HepG2 (cell line): ENCODE measurements around the gene ARHGAP5. TPM values are rescaled to one million over a fixed set of nuclear protein-coding genes. Genes with fewer than 3 reads are reported as not detected.

Experiments used
- ATAC-seq: fragments of 200-7000 bp; cut with Tn5 transposase; 3 replicates; pipeline ENCODE4 v1.9.1; 2020; ENCODE audit warnings: mild to moderate bottlenecking, moderate library complexity
- BruUV-seq: library from RNA; stranded (reverse); fragments of 400-500 nt; replicated peaks from 2 replicates; lab custom pipeline; 2021; lab: Mats Ljungman, UMichigan
- CTCF ChIA-PET: fragments of 300-600 bp; formaldehyde crosslinking; extraction: SDS; loops from one replicate; lab custom pipeline; 2021; ENCODE audit warnings: low total read pairs, inconsistent platforms, low intra/inter-chr PET ratio; lab: Yijun Ruan, JAX
- POLR2A ChIA-PET: fragments of 350-600 bp; sonication (Branson Sonifier 250); formaldehyde crosslinking; loops from one replicate; lab custom pipeline; 2020; ENCODE audit warnings: antibody characterized with exemption, inconsistent platforms; lab: Yijun Ruan, JAX
- DNase-seq: peaks from one replicate; pipeline ENCODE4 v3.0.0-alpha.2; 2015; ENCODE audit warnings: low spot score
- FAIRE-seq: peaks from 3 replicates; lab custom pipeline; 2011; peaks lifted over from hg19 to GRCh38; lab: Jason Lieb, UNC
- H2AFZ ChIP-seq: one replicate; pipeline ENCODE4 v1.6.1; 2011; ENCODE audit warnings: low read length, inconsistent platforms
- H3K27ac ChIP-seq: fragments of 300-600 bp; 3 replicates; pipeline ENCODE4 v1.8.0; 2011; ENCODE audit warnings: mixed run types, mild to moderate bottlenecking, mixed read lengths, low read length, inconsistent platforms; ENCODE audit not compliant: insufficient read depth; ENCODE audit errors: extremely low read length
- H3K27me3 ChIP-seq, 2 experiments: fragments of 200-600 bp in 1 of 2; 2 replicates in 1 of 2; 3 replicates in 1 of 2; pipeline versions ENCODE4 v1.6.0 to v1.8.0; 2011; ENCODE audit warnings: low read length in 2 of 2, mild to moderate bottlenecking in 2 of 2, moderate library complexity in 2 of 2, inconsistent platforms in 1 of 2; ENCODE audit not compliant: insufficient read depth in 2 of 2, control insufficient read depth in 1 of 2
- H3K36me3 ChIP-seq, 2 experiments: fragments of 200-600 bp in 1 of 2; replicated peaks in 1 of 2; 2 replicates in 1 of 2; 3 replicates in 1 of 2; pipeline versions ENCODE4 v1.5.1 to v1.8.0; 2011; ENCODE audit warnings: low read length in 2 of 2, inconsistent platforms in 1 of 2; ENCODE audit not compliant: insufficient read depth in 2 of 2, control insufficient read depth in 1 of 2
- H3K4me1 ChIP-seq: 2 replicates; pipeline ENCODE4 v1.5.1; 2012; ENCODE audit warnings: low read length, inconsistent platforms; ENCODE audit not compliant: insufficient read depth
- H3K4me2 ChIP-seq: 2 replicates; pipeline ENCODE4 v1.6.0; 2011; ENCODE audit warnings: low read depth, low read length, inconsistent platforms
- H3K4me3 ChIP-seq, 3 experiments: fragments of 200-600 bp in 1 of 3; sonication (generic), shearing (Covaris generic) in 1 of 3; replicated peaks in 1 of 3; 2 replicates each; pipeline ENCODE4 v1.5.1; 2011 to 2016; ENCODE audit warnings: low read length in 3 of 3, inconsistent platforms in 2 of 3, low read depth in 2 of 3, mild to moderate bottlenecking in 2 of 3, control low read depth in 1 of 3, mixed read lengths in 1 of 3; ENCODE audit not compliant: insufficient read depth in 1 of 3
- H3K79me2 ChIP-seq: one replicate; pipeline ENCODE4 v1.6.1; 2011; ENCODE audit warnings: low read length, inconsistent platforms; ENCODE audit not compliant: insufficient read depth
- H3K9ac ChIP-seq: 2 replicates; pipeline ENCODE4 v1.6.0; 2011; ENCODE audit warnings: mild to moderate bottlenecking, low read depth, low read length, inconsistent platforms; ENCODE audit not compliant: insufficient read depth
- H3K9me3 ChIP-seq: 2 replicates; pipeline ENCODE4 v1.5.1; 2012; ENCODE audit warnings: mild to moderate bottlenecking, low read length
- H4K20me1 ChIP-seq: 2 replicates; pipeline ENCODE4 v1.6.0; 2011; ENCODE audit warnings: inconsistent platforms, mild to moderate bottlenecking, low read length, moderate library complexity; ENCODE audit not compliant: insufficient read depth
- CBFB ChIP-seq: sonication (generic); formaldehyde crosslinking; IDR thresholded peaks from 2 replicates; pipeline ENCODE4 v1.4.0; 2020; ENCODE audit warnings: missing genetic modification reagents
- CHCHD3 ChIP-seq: sonication (generic); formaldehyde crosslinking; IDR thresholded peaks from 2 replicates; pipeline ENCODE4 v1.8.0; 2022; ENCODE audit warnings: mild to moderate bottlenecking, missing genetic modification reagents, moderate library complexity
- FOSL2 ChIP-seq: sonication (generic); formaldehyde crosslinking; IDR thresholded peaks from 2 replicates; pipeline ENCODE4 v1.4.0; 2020; ENCODE audit warnings: missing genetic modification reagents
- GFI1 ChIP-seq: sonication (generic); formaldehyde crosslinking; IDR thresholded peaks from 2 replicates; pipeline ENCODE4 v1.5.0; 2020; ENCODE audit warnings: missing genetic modification reagents, mild to moderate bottlenecking, borderline replicate concordance
- HIVEP1 ChIP-seq: sonication (generic); formaldehyde crosslinking; IDR thresholded peaks from 2 replicates; pipeline ENCODE4 v1.4.0; 2020; ENCODE audit warnings: mild to moderate bottlenecking, missing genetic modification reagents
- RAD21 ChIP-seq: fragments of 450-650 bp; formaldehyde crosslinking; IDR thresholded peaks from 2 replicates; pipeline ENCODE4 v1.5.0; 2020; ENCODE audit warnings: mild to moderate bottlenecking
- SMARCC2 ChIP-seq: fragments of 450-650 bp; IDR thresholded peaks from 2 replicates; pipeline ENCODE4 v1.6.1; 2017; ENCODE audit warnings: antibody characterized with exemption, mild to moderate bottlenecking
- ZBTB42 ChIP-seq: sonication (generic); formaldehyde crosslinking; IDR thresholded peaks from 2 replicates; pipeline ENCODE4 v1.5.0; 2020; ENCODE audit warnings: mild to moderate bottlenecking, missing genetic modification reagents
- ZNF282 ChIP-seq: fragments of 450-650 bp; IDR thresholded peaks from 2 replicates; pipeline ENCODE4 v1.6.1; 2018; ENCODE audit not compliant: partially characterized antibody
- ZNF430 ChIP-seq: sonication (generic); formaldehyde crosslinking; IDR thresholded peaks from 2 replicates; pipeline ENCODE4 v1.9.0; 2021; ENCODE audit warnings: mild to moderate bottlenecking, missing genetic modification reagents
- ZNF674 ChIP-seq: sonication (generic); formaldehyde crosslinking; IDR thresholded peaks from 2 replicates; pipeline ENCODE4 v1.5.0; 2020; ENCODE audit warnings: low read depth, mild to moderate bottlenecking, missing genetic modification reagents
- ZNF879 ChIP-seq: sonication (generic); formaldehyde crosslinking; IDR thresholded peaks from 2 replicates; pipeline ENCODE4 v1.8.1; 2023; ENCODE audit warnings: missing genetic modification reagents
- in situ Hi-C: cut with HindIII; loops from 2 replicates; pipeline ENCODE4 v1.10.0; 2017; ENCODE audit warnings: low pct_unique_long_range_greater_than_20kb; ENCODE audit not compliant: extremely low pct_ligation_motif_present
- intact Hi-C: fragments of 100-400 bp; cut with micrococcal nuclease; formaldehyde crosslinking; loops from one replicate; pipeline ENCODE4 v1.10.0; 2022; ENCODE audit not compliant: unreplicated experiment
- polyA plus RNA-seq, 8 experiments: library from polyadenylated mRNA; depleted of rRNA in 3 of 8; stranded (reverse) in 7 of 8; unstranded in 1 of 8; fragments of >200 nt; fragmentation: Illumina TruSeq in 4 of 8; extraction: Trizol in 4 of 8; gene quantifications; 2 replicates each; pipeline versions ENCODE4 v1.2.1 to v1.2.3, GENCODE V29; 2011 to 2016; ENCODE audit warnings: low read depth in 4 of 8, missing spikeins in 1 of 8, mixed read lengths in 1 of 8; ENCODE audit not compliant: insufficient read depth in 1 of 8
- total RNA-seq, 5 experiments: library from RNA; depleted of rRNA; stranded (reverse); fragments of >200 nt; fragmentation: Illumina TruSeq; extraction: Trizol; gene quantifications; 2 replicates each; pipeline ENCODE4 v1.2.3, GENCODE V29; 2016; ENCODE audit warnings: low read depth in 1 of 5
- TF ChIP-seq, protein P1 (sequence below): sonication (generic); formaldehyde crosslinking; IDR thresholded peaks from 2 replicates; pipeline ENCODE4 v1.9.0; 2021; ENCODE audit warnings: missing genetic modification reagents, mild to moderate bottlenecking, borderline replicate concordance
- TF ChIP-seq, protein P2 (sequence below): sonication (generic); formaldehyde crosslinking; IDR thresholded peaks from 2 replicates; pipeline ENCODE4 v1.4.0; 2020; ENCODE audit warnings: missing genetic modification reagents
- TF ChIP-seq, protein P3 (sequence below): sonication (generic); formaldehyde crosslinking; IDR thresholded peaks from 2 replicates; pipeline ENCODE4 v1.9.0; 2022; ENCODE audit warnings: missing genetic modification reagents, mild to moderate bottlenecking, borderline replicate concordance

Gene ARHGAP5
- total and polyA plus RNA-seq, 2 of the 13 experiments (the other 11 are each of a cell fraction or from before 2014, with no cell fraction given): 33.7 to 144 TPM

DNA sequence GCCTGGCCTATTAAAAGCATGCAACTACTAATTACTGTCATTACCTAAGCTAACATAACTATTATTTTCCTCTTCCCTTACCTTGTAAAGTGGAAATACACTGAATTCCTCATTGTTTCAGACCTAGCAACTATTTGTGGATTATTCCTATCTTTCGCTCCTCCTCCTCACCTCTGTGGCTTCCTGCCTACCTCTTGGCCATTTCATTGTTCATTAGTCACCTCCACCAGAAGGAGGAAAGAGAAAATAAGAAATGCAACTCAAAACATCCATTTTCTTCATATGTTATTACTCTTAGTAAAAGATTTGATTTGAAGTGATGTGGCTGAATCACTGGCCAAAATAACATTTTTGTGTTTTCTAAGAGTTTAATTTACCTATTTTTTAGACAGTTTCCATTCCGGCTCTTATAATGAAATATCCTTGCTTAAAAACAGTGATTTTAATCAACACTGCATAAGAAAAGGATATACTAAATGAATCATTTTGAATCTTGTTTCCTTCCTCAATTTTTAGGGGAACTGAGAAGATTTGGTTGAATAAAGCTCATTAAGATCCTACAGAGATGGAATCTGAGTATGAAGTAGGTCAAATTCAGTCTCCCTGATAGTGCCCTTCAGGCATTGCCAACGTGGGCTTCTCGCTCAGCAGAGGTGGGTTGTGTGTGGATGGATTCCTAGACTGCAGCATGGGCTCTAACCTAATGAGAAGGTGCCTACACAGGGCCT, 27.6 kb upstream of the ARHGAP5 start (continued):
- TF ChIP-seq, protein P1, sequence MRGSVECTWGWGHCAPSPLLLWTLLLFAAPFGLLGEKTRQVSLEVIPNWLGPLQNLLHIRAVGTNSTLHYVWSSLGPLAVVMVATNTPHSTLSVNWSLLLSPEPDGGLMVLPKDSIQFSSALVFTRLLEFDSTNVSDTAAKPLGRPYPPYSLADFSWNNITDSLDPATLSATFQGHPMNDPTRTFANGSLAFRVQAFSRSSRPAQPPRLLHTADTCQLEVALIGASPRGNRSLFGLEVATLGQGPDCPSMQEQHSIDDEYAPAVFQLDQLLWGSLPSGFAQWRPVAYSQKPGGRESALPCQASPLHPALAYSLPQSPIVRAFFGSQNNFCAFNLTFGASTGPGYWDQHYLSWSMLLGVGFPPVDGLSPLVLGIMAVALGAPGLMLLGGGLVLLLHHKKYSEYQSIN: no peak
- TF ChIP-seq ZNF282 (no peak), SMARCC2 (no peak), RAD21 (no peak), CHCHD3 (no peak), ZNF674 (CRISPR knock-in tag) (no peak)
- TF ChIP-seq, protein P2, sequence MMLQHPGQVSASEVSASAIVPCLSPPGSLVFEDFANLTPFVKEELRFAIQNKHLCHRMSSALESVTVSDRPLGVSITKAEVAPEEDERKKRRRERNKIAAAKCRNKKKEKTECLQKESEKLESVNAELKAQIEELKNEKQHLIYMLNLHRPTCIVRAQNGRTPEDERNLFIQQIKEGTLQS (CRISPR knock-in tag): no peak
- TF ChIP-seq, protein P3, sequence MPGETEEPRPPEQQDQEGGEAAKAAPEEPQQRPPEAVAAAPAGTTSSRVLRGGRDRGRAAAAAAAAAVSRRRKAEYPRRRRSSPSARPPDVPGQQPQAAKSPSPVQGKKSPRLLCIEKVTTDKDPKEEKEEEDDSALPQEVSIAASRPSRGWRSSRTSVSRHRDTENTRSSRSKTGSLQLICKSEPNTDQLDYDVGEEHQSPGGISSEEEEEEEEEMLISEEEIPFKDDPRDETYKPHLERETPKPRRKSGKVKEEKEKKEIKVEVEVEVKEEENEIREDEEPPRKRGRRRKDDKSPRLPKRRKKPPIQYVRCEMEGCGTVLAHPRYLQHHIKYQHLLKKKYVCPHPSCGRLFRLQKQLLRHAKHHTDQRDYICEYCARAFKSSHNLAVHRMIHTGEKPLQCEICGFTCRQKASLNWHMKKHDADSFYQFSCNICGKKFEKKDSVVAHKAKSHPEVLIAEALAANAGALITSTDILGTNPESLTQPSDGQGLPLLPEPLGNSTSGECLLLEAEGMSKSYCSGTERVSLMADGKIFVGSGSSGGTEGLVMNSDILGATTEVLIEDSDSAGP (CRISPR knock-in tag): no peak

DNA sequence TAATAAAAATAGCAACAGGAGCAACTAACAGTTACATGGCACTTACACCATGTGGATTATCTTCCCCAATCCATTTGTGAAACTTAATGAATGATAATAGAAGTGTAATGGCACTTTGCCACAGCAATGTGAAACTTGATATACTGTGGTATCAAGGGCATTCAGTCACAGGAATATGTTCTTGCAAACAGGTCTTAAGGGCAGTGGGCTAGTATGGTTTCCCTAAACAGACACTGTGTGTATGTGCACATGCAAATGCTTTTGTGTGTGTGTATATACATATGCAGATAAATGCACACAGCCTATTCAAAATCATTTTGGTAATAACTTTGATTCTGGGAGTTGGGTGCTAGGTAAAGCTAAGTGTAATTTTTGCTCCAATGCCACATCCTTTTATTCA, 26.2 kb upstream of the ARHGAP5 start:
- no peak overlapping the region for H3K9ac ChIP-seq
- H2AFZ ChIP-seq: no peak overlapping the region
- H3K27me3 ChIP-seq: no peaks in the 10 kb centered on the region
- ATAC-seq: no peak
- BruUV-seq: no TSS peak
- CTCF ChIA-PET: no interaction called here
- H3K4me3 ChIP-seq: no peak overlapping the region
- no peaks in the 10 kb centered on the region for H3K79me2 ChIP-seq
- no peak overlapping the region for H3K4me2 ChIP-seq
- H3K9me3 ChIP-seq: 0 out of 2 replicates have a peak, but pooled peaks cover 4% of the 10 kb centered on the region
- H4K20me1 ChIP-seq: no peaks in the 10 kb centered on the region
- in situ Hi-C loops: no loop called here
- intact Hi-C loops: no loop called here
- POLR2A ChIA-PET: no interaction called here
- DNase-seq: no peak
- no peak for FAIRE-seq
- no peaks in the 10 kb centered on the region for H3K36me3 ChIP-seq
- no peak overlapping the region for H3K27ac ChIP-seq
- H3K4me1 ChIP-seq: 0 out of 2 replicates have a peak, but pooled peaks cover 7% of the 10 kb centered on the region
- TF ChIP-seq FOSL2 (CRISPR knock-in tag) (no peak), CBFB (CRISPR knock-in tag) (no peak), ZNF430 (CRISPR knock-in tag) (no peak), HIVEP1 (no peak), ZBTB42 (no peak), ZNF879 (no peak), GFI1 (CRISPR knock-in tag) (no peak)
- TF ChIP-seq, protein P2 (CRISPR knock-in tag): no peak
